Fibroblast of lung (primary cell): ENCODE results near the gene PACRG. TPM values are rescaled to one million over a fixed set of nuclear protein-coding genes. Genes with fewer than 3 reads are reported as not detected.

Experiments used
- DNase-seq, 2 donors: peaks; one replicate each; pipeline versions ENCODE4 v3.0.0 to v3.0.0-alpha.2; 2010; ENCODE audit warnings: low read depth in 2 of 2
- H2AFZ ChIP-seq: 2 replicates; pipeline ENCODE4 v1.5.1; 2012; ENCODE audit warnings: low read length, control low read depth, inconsistent platforms
- H3K27ac ChIP-seq: 2 replicates; pipeline ENCODE4 v1.5.1; 2011; ENCODE audit warnings: low read length, control low read depth; ENCODE audit not compliant: insufficient read depth
- H3K27me3 ChIP-seq: 2 replicates; pipeline ENCODE4 v1.5.1; 2011; ENCODE audit warnings: mild to moderate bottlenecking, low read length; ENCODE audit not compliant: control insufficient read depth, insufficient read depth
- H3K36me3 ChIP-seq: 2 replicates; pipeline ENCODE4 v1.5.1; 2011; ENCODE audit warnings: low read length; ENCODE audit not compliant: control insufficient read depth, insufficient read depth
- H3K4me1 ChIP-seq: 2 replicates; pipeline ENCODE4 v1.5.1; 2011; ENCODE audit warnings: low read length; ENCODE audit not compliant: control insufficient read depth, insufficient read depth; ENCODE audit errors: extremely low read depth
- H3K4me2 ChIP-seq: 2 replicates; pipeline ENCODE4 v1.5.1; 2011; ENCODE audit warnings: low read length, control low read depth; ENCODE audit not compliant: insufficient read depth; ENCODE audit errors: extremely low read depth
- H3K4me3 ChIP-seq, 4 experiments: fragments of 200-600 bp in 1 of 4; sonication (generic) in 1 of 4; replicated peaks in 1 of 4; 2 replicates each; pipeline ENCODE4 v1.5.1; 2011 to 2016; ENCODE audit warnings: low read length in 4 of 4, low read depth in 3 of 4, mild to moderate bottlenecking in 3 of 4, control low read depth in 2 of 4, inconsistent platforms in 1 of 4, mixed read lengths in 1 of 4; ENCODE audit not compliant: insufficient read depth in 1 of 4; ENCODE audit errors: control extremely low read depth in 1 of 4
- H3K79me2 ChIP-seq: 2 replicates; pipeline ENCODE4 v1.5.1; 2012; ENCODE audit warnings: mild to moderate bottlenecking, low read length, inconsistent platforms; ENCODE audit not compliant: control insufficient read depth, insufficient read depth
- H3K9ac ChIP-seq: 2 replicates; pipeline ENCODE4 v1.5.1; 2011; ENCODE audit warnings: mild to moderate bottlenecking, low read length, control low read depth; ENCODE audit not compliant: insufficient read depth
- H3K9me3 ChIP-seq: 2 replicates; pipeline ENCODE4 v1.5.1; 2012; ENCODE audit warnings: low read depth, low read length; ENCODE audit not compliant: control insufficient read depth, insufficient read depth
- H4K20me1 ChIP-seq: 2 replicates; pipeline ENCODE4 v1.5.1; 2011; ENCODE audit warnings: low read length; ENCODE audit not compliant: control insufficient read depth, insufficient read depth; ENCODE audit errors: extremely low read depth
- EZH2 ChIP-seq: IDR thresholded peaks from 2 replicates; pipeline ENCODE4 v1.5.1; 2012; ENCODE audit warnings: low read length, control low read depth, mild to moderate bottlenecking; ENCODE audit errors: missing control alignments
- polyA plus RNA-seq, 2 donors: library from polyadenylated mRNA; depleted of rRNA in 1 of 2; stranded (reverse) in 1 of 2; unstranded in 1 of 2; fragments of >200 nt; gene quantifications; 2 replicates each; pipeline ENCODE4 v1.2.1, GENCODE V29; 2011 to 2012; ENCODE audit warnings: missing spikeins in 1 of 2
- total RNA-seq: library from RNA; depleted of rRNA; stranded (reverse); fragments of >200 nt; gene quantifications from 2 replicates; pipeline ENCODE4 v1.2.1, GENCODE V29; 2014
- TF ChIP-seq, protein P1 (sequence below), 2 donors: IDR thresholded peaks in 1 of 2; conservative IDR thresholded peaks in 1 of 2; 1 replicate in 1 of 2; 2 replicates in 1 of 2; pipeline ENCODE4 v1.5.1; 2011 to 2012; ENCODE audit warnings: low read length in 2 of 2, control low read depth in 1 of 2, inconsistent platforms in 1 of 2, low read depth in 1 of 2, mild to moderate bottlenecking in 1 of 2

PACRG gene
- total and polyA plus RNA-seq, 2 donors (not counting 1 experiment from before 2014, with no cell fraction given): 0.30 to 0.66 TPM

DNA sequence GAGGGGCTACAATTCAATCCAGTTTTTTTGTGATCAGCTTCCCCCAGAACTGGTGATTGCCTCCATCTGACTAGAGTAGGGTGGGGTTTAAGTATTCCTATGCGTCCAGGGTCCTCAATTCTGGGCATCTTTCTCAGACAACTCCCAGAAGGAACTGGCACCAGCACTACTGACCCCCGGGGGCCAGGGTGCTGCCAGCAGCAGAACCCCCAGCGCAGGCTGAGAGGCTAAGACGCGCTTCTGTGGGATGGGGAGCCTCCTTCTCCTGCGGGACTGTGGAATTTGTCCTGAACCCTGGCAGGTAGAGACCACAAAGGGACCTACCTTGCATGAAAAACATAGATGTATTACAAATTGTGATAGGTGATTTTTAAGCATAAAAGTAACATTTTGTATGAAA is 124.4 kb downstream of the PACRG start:
- H3K4me3 ChIP-seq: no peak overlapping the region
- H3K4me1 ChIP-seq: no peaks in the 10 kb centered on the region

DNA sequence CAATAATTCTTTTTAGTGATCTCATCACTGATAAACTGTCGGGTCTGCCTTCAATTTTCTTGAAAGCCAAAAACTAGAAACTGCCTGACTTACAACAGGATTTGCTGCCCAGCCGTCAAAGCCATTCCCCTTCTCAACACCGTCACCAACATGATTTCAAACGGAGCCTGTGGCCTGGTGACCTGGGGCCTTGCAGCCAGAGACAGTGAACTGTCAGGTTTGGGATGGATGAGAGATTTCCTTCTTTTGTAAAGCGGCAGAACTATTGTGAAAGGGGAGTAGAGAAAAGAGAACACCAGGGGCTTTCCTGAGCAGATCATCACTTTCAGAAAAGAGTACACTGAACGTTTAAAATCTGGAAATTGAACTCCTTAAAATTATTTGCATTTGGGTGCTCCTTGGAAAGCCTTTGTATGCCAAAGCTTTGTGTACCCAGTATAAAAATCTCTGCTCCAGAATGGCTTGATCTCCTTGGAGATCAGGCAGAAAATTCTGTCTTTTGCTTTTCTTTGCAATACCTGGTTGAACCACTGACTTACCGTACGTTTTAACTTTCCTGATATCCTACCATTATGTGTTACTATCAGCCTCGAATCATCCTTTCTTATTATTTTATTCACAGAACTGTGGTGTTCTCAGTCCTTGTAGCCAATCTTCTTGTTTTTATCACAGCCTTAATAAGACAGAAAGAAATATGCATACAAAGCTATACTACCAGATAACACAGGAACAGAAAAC is 125.2 kb downstream of the PACRG start:
- no peak overlapping the region for H3K27ac ChIP-seq
- no peaks in the 10 kb centered on the region for H3K79me2 ChIP-seq
- no peak overlapping the region for H3K4me3 ChIP-seq
- TF ChIP-seq, protein P1, sequence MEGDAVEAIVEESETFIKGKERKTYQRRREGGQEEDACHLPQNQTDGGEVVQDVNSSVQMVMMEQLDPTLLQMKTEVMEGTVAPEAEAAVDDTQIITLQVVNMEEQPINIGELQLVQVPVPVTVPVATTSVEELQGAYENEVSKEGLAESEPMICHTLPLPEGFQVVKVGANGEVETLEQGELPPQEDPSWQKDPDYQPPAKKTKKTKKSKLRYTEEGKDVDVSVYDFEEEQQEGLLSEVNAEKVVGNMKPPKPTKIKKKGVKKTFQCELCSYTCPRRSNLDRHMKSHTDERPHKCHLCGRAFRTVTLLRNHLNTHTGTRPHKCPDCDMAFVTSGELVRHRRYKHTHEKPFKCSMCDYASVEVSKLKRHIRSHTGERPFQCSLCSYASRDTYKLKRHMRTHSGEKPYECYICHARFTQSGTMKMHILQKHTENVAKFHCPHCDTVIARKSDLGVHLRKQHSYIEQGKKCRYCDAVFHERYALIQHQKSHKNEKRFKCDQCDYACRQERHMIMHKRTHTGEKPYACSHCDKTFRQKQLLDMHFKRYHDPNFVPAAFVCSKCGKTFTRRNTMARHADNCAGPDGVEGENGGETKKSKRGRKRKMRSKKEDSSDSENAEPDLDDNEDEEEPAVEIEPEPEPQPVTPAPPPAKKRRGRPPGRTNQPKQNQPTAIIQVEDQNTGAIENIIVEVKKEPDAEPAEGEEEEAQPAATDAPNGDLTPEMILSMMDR (conservative IDR thresholded peaks at IDR 0.05 in 1 of 2, IDR thresholded peaks at IDR 0.05 in 1 of 2; ENCODE audit: low read depth in 1 of 2, low read length in 2 of 2): no peak
- TF ChIP-seq EZH2: no peak
- H4K20me1 ChIP-seq: no peaks in the 10 kb centered on the region
- no peaks in the 10 kb centered on the region for H3K27me3 ChIP-seq
- no peak overlapping the region for H3K4me2 ChIP-seq
- no peak overlapping the region for H3K9ac ChIP-seq
- no peaks in the 10 kb centered on the region for H3K9me3 ChIP-seq
- H3K4me1 ChIP-seq: no peaks in the 10 kb centered on the region
- H3K36me3 ChIP-seq: no peaks in the 10 kb centered on the region
- H2AFZ ChIP-seq: no peak overlapping the region
- DNase-seq: peak in 1 of 2 donors; percentile 3

More for the DNA sequence above, 124.4 kb downstream of the PACRG start:
- no peak overlapping the region for H2AFZ ChIP-seq
- H3K9me3 ChIP-seq: no peaks in the 10 kb centered on the region
- no peak overlapping the region for H3K9ac ChIP-seq
- TF ChIP-seq, protein P1 (conservative IDR thresholded peaks at IDR 0.05 in 1 of 2, IDR thresholded peaks at IDR 0.05 in 1 of 2; ENCODE audit: low read depth in 1 of 2, low read length in 2 of 2): no peak
- no peak for TF ChIP-seq EZH2
- H4K20me1 ChIP-seq: no peaks in the 10 kb centered on the region
- no peaks in the 10 kb centered on the region for H3K27me3 ChIP-seq
- H3K27ac ChIP-seq: no peak overlapping the region
- no peaks in the 10 kb centered on the region for H3K36me3 ChIP-seq
- H3K79me2 ChIP-seq: no peaks in the 10 kb centered on the region
- DNase-seq: no peak
- H3K4me2 ChIP-seq: no peak overlapping the region

DNA sequence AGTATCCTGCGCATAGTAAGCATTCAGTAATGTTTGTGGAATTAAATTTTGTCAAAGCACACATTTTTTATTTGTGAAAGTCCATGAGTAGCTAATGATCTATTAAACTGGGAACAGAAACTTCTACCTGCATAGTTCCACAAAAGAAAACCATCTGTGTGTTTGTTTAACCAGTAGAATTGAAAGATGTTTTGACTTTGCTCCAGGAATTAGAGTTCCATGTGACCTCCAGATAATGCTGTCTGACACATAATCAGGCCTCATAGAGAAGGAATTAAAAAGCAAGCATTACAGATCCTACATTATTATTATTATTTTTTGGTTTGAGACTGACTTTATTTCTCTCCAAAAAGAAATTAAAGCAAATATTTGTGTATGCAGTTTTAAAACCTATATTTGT is 126.5 kb downstream of the PACRG start:
- no peaks in the 10 kb centered on the region for H4K20me1 ChIP-seq
- TF ChIP-seq EZH2: no peak
- TF ChIP-seq, protein P1 (conservative IDR thresholded peaks at IDR 0.05 in 1 of 2, IDR thresholded peaks at IDR 0.05 in 1 of 2; ENCODE audit: low read depth in 1 of 2, low read length in 2 of 2): no peak
- H3K36me3 ChIP-seq: no peaks in the 10 kb centered on the region
- no peak overlapping the region for H3K9ac ChIP-seq
- H3K4me1 ChIP-seq: no peaks in the 10 kb centered on the region
- H3K4me2 ChIP-seq: no peak overlapping the region
- no peaks in the 10 kb centered on the region for H3K27me3 ChIP-seq
- no peak overlapping the region for H3K27ac ChIP-seq
- no peak overlapping the region for H2AFZ ChIP-seq
- DNase-seq: peak in 1 of 2 donors; percentile 14
- no peaks in the 10 kb centered on the region for H3K9me3 ChIP-seq
- no peaks in the 10 kb centered on the region for H3K79me2 ChIP-seq
- H3K4me3 ChIP-seq: no peak overlapping the region
